Thyroid gland (tissue), 4 donors: ENCODE results near the gene MAGOHB. TPM values are rescaled to one million over a fixed set of nuclear protein-coding genes. Genes with fewer than 3 reads are reported as not detected.
"Not testable (repeated sequence)": the region's sequence is repeated elsewhere in the genome, so short reads cannot be mapped to it uniquely, and the experiment has no call there.

Experiments used
- DNase-seq, 2 donors: peaks; one replicate each; pipeline ENCODE4 v3.0.0-alpha.2; 2019
- H3K27ac ChIP-seq, 3 donors: fragments of 200-600 bp; sonication (generic); 1 replicate in 2 of 3; 2 replicates in 1 of 3; pipeline ENCODE4 v1.5.1; 2016 to 2019; ENCODE audit warnings: mild to moderate bottlenecking in 1 of 3, moderate library complexity in 1 of 3
- H3K27me3 ChIP-seq: fragments of 200-600 bp; sonication (generic); one replicate; pipeline ENCODE4 v1.5.1; 2019
- H3K36me3 ChIP-seq, 2 donors: fragments of 200-600 bp; sonication (generic); one replicate each; pipeline ENCODE4 v1.5.1; 2016 to 2019
- H3K4me1 ChIP-seq, 2 donors: fragments of 200-600 bp; sonication (generic); one replicate each; pipeline ENCODE4 v1.5.1; 2017 to 2019
- H3K4me3 ChIP-seq, 3 donors: fragments of 200-600 bp; sonication (generic); replicated peaks in 1 of 3; 1 replicate in 2 of 3; 2 replicates in 1 of 3; pipeline ENCODE4 v1.5.1; 2016; ENCODE audit warnings: mild to moderate bottlenecking in 1 of 3
- H3K9me3 ChIP-seq: fragments of 200-600 bp; sonication (generic); one replicate; pipeline ENCODE4 v1.5.1; 2017
- CTCF ChIP-seq, 6 experiments: fragments of 200-600 bp in 3 of 6; fragments of 450-650 bp in 3 of 6; sonication (generic) in 3 of 6; IDR thresholded peaks; one replicate each; pipeline ENCODE4 v1.5.1; 2016 to 2019; ENCODE audit warnings: antibody characterized with exemption in 6 of 6, mild to moderate bottlenecking in 2 of 6, inconsistent platforms in 1 of 6, moderate library complexity in 1 of 6
- POLR2A ChIP-seq, 2 donors: fragments of 450-650 bp; IDR thresholded peaks; one replicate each; pipeline ENCODE4 v1.6.1; 2017; ENCODE audit warnings: antibody characterized with exemption in 2 of 2, mild to moderate bottlenecking in 2 of 2, moderate library complexity in 1 of 2
- WGBS, 2 donors: methylation state at CpG; one replicate each; pipeline ENCODE4 v1.1.5; 2017; 5-methylcytosine and 5-hydroxymethylcytosine counted together
- intact Hi-C: fragments of 100-400 bp; cut with DNase I; formaldehyde crosslinking; loops from one replicate; pipeline ENCODE4 v1.15.1; 2023
- total RNA-seq, 4 donors: library from RNA; depleted of rRNA; stranded (reverse); fragments of >200 nt; gene quantifications; one replicate each; pipeline ENCODE4 v1.2.3, GENCODE V29; 2016

The MAGOHB gene
- total RNA-seq, 4 donors from 2014 or later: 13.1 to 17.4 (median 14.5) TPM

- Histone ChIP-seq H3K27me3 (no peaks in the 10 kb centered on the region), H3K36me3 (no peaks in the 10 kb centered on the region), H3K4me3 (no peak overlapping the region), H3K9me3 (no peaks in the 10 kb centered on the region), H3K27ac (no peak overlapping the region), H3K4me1 (peaks cover 0 to 8% of the 10 kb centered on the region in 2 donors)
- no peak for TF ChIP-seq POLR2A (IDR thresholded peaks at IDR 0.05)
- no peak for TF ChIP-seq CTCF (IDR thresholded peaks at IDR 0.05)
- intact Hi-C loops: loop anchor here (10.0 kb wide), 1 partner anchor 139 kb away; no protein-coding TSS in a partner anchor
- 75 to 90% methylated on average over 4 of the region's 4 CpGs for WGBS, 2 donors
- DNase-seq: no peak
These were observed 2.1 kb upstream of the MAGOHB start for GRCh38 chr12:10615532-10615931.

- H3K36me3 ChIP-seq: peaks cover 0 to 9% of the 10 kb centered on the region in 2 donors
- H3K4me1 ChIP-seq: peaks cover 0 to 8% of the 10 kb centered on the region in 2 donors
- H3K4me3 ChIP-seq: peak overlapping the region in 2 of 3 donors; percentile 47 to 50
- peak overlapping the region in 2 of 3 donors; percentile 75 to 77 for H3K27ac ChIP-seq
- intact Hi-C loops: loop anchor here (10.0 kb wide), 1 partner anchor 141 kb away; no protein-coding TSS in a partner anchor
- H3K9me3 ChIP-seq: no peaks in the 10 kb centered on the region
- H3K27me3 ChIP-seq: no peaks in the 10 kb centered on the region
- 38 to 51% methylated on average over 4 of the region's 4 CpGs for WGBS, 2 donors
- no peak for TF ChIP-seq POLR2A (IDR thresholded peaks at IDR 0.05)
- TF ChIP-seq CTCF (IDR thresholded peaks at IDR 0.05): no peak
- no peak for DNase-seq
These were observed 604 bp upstream of the MAGOHB start for GRCh38 chr12:10614056-10614370.

- TF ChIP-seq CTCF (IDR thresholded peaks at IDR 0.05) (no peak), POLR2A (IDR thresholded peaks at IDR 0.05) (no peak)
- Histone ChIP-seq H3K4me1 (peaks cover 0 to 8% of the 10 kb centered on the region in 2 donors), H3K9me3 (no peaks in the 10 kb centered on the region), H3K27ac (peak overlapping the region; percentile 69 to 77 (median 75)), H3K27me3 (no peaks in the 10 kb centered on the region), H3K4me3 (peak overlapping the region; percentile 17 to 50 (median 47)), H3K36me3 (peaks cover 0 to 9% of the 10 kb centered on the region in 2 donors)
- 1% methylated on average over 6 of the region's 6 CpGs for WGBS, 2 donors
- intact Hi-C loops: loop anchor here (10.0 kb wide), 1 partner anchor 142 kb away; no protein-coding TSS in a partner anchor
- no peak for DNase-seq
These were observed 443 bp downstream of the MAGOHB start for GRCh38 chr12:10612984-10613348.

GRCh38 chr12:10612110-10612509, 1.3 kb downstream of the MAGOHB start:
- no peak for DNase-seq
- TF ChIP-seq CTCF (IDR thresholded peaks at IDR 0.05): no peak
- no peak for TF ChIP-seq POLR2A (IDR thresholded peaks at IDR 0.05)
- intact Hi-C loops: loop anchor here (10.0 kb wide), 1 partner anchor 143 kb away; no protein-coding TSS in a partner anchor
- Histone ChIP-seq H3K36me3 (peaks cover 0 to 11% of the 10 kb centered on the region in 2 donors), H3K27ac (no peak overlapping the region), H3K4me3 (peak overlapping the region in 1 of 3 donors; percentile 50), H3K9me3 (no peaks in the 10 kb centered on the region), H3K27me3 (no peaks in the 10 kb centered on the region), H3K4me1 (peaks cover 0 to 8% of the 10 kb centered on the region in 2 donors)
- 70 to 71% methylated on average over 6 of the region's 6 CpGs for whole genome bisulfite sequencing, 2 donors

- WGBS, 2 donors: 86 to 97% methylated on average over 4 of the region's 4 CpGs
- H3K27me3 ChIP-seq, H3K4me1 ChIP-seq, H3K9me3 ChIP-seq, H3K4me3 ChIP-seq, DNase-seq, H3K27ac ChIP-seq: not testable (repeated sequence)
- intact Hi-C loops: loop anchor here (10.0 kb wide), 1 partner anchor 144 kb away; no protein-coding TSS in a partner anchor
- H3K36me3 ChIP-seq: peaks cover 0 to 14% of the 10 kb centered on the region in 2 donors
These were observed 2.2 kb downstream of the MAGOHB start for GRCh38 chr12:10611258-10611657.
